Stimulated activated CD4-positive, alpha-beta T cell treated with anti-CD3 and anti-CD28 coated beads, Interleukin-1b, Interleukin-23, amount 100 ng/mL, for 4 hours (primary cell): ENCODE measurements around the gene MAP6.

Experiments used
- DNase-seq, 2 donors: peaks; one replicate each; pipeline ENCODE4 v3.0.0-alpha.2; 2020; ENCODE audit warnings: low read depth in 2 of 2

Gene MAP6

DNA sequence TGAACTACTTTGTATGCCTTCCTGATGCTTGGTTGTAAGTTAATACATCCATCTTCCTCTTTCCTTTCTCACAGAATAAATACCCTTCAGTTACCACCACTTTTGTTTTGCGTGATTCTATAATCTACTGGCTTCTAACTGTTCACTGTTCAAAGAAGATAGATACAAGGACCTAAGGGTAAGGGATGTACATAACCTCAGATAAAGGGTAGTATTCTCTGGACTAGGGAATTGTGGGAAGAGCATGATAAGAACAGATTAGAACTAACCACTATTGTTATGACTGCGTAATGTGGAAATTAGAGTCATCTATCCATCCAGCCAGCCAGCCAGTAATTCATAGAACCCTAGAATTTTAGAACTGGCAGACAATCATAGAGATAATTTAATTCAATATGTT lies 36.4 kb downstream of the MAP6 start:
- no peak for DNase-seq

DNA sequence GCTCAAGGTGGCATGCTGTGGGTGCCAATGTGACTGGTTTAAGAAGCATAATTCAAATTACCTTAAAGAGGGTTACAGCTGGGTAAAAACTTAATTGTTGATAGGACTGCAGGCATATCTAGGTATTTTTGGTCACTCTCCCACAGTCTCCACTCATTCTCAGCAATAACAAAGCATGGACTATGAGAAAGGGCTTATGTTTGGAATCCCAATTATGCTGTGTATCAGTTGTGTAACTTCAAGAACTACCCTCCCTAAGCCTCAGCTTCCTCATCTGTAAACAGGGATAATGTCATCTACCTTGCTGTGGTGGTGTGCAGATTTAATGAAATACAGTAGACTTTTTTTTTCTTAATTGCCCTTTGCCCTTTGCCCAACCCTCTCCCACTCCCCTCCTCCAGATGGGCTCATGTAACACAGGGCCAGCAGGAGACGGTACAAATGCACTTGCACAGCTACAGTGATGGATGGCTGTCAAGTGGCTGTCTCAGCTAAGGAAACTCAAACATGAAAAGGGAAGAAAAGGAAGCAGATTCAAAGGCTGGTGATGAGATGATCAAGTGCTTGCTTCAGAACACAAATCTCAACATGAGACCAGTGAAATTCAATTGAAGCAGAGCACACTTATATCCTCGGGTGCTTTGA lies 37.6 kb downstream of the MAP6 start:
- DNase-seq, result no peak

DNA sequence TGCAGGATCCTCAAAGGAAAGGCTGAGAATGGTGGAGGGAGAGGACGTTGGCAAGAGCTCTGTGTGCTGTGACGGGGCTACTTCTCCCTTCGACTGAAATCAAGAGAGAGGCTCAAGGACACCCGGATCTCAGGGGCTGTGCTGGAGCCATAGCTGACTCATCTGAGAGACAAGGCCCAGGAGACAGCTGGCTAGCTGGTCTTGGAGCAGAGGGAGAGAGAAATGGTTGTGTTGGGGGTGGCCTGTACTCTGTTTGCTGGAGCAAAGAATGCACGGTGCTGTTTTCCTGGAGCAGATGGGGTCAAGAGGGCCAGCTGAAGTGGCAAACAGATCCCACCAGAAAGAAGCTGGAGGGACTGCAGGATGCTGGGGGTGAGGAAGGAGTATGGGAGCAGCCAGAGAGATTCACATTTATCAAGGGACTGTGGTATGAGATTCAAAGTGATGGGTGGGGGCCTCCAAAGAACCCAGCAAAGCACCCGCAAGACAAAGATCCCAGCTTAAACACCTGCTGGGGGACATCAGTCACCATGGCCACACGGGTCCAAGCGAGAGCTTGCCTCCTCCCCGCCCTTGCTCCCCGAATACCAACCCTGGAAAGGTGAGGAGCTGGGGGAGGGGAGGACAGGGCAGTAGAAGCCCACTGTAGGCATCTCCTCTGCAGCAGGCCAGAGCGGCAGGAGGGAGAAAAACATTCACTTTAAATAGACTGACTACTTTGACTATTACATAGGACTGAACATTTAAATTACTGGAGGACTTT lies 40.8 kb downstream of the MAP6 start:
- no peak for DNase-seq

GRCh38 chr11:75626889-75627529 lies 41.8 kb downstream of the MAP6 start:
- DNase-seq, result no peak

DNA sequence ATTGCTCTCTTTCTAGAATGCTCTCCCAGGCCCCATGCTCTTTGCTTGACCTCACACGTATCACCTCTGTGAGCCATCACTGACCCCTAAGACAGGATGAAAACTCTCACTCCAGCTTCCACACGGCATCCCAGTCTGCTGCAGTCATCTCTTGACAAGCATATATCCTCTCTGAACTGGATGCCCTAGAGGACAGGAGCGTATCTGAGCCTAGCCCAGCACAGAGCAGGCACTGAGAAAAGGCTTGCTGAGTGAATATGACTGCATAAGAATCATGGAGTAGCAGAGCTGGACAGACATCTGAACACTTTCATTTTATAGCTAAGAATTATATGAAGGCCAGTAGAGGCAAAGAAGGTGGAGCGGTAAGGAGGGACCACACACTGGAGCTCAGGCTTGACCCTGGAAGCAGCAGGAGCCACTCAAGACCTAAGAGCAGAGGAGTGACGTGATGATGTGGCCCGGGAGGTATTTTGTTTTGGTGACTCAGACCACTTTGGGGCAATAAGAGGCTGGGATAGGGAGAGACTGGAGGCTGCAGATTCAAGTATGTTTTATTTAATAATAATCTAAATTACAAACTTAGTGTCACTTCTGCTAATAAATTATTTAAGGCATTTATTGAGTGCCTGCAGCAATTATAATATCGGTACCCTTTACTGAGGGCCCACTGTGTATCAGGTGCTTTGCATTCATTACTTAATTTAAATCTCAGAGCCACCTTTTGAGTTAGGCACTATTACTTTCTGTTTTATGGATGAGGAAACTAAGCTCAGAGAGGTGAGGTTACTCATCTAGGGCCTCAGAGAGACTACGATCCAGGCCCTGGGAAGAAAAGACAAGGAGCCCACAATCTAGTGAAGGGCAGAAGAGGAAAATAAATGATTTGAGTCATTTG lies 42.6 kb downstream of the MAP6 start:
- DNase-seq, result no peak

DNA sequence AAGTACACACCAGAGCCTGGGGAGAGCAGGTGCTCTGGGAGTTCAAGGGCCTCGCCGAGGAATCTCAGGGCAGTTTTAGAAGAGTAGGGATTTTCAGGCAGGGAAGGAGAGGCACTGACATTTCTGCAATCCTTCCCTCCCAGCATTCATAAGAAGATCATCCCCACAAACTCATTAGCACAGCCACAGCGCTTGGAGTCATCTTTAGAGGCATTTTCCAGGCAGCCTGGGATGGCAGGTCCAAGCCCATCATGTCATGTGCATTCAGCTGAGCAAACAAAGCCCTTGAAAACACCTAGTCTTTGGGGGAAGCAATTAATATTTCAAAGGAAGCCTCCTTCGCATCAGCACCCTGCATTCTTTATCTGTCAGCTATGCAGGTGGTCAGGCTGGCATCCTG lies 43.8 kb downstream of the MAP6 start:
- no peak for DNase-seq

DNA sequence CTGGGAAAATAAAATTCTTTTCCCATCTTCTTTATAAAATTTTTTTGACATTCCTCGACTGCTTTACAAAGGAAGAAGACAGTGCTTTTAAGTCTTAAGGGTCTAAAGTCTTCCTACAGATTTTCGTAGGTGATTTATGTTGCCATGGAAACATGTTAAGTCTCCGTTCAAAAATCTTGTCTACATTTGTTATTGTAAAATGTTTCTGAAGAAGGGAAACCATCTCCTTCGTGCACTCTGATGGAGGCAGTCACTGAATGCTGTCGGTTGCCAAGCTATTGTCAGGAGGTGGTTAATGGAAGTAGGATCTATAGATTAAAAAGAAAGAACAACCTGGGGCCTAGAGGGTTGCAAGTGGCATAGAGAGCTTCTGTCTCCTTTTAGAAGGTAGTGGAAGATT lies 52.6 kb downstream of the MAP6 start:
- no peak for DNase-seq

GRCh38 chr11:75615751-75616150 lies 53.1 kb downstream of the MAP6 start:
- no peak for DNase-seq

DNA sequence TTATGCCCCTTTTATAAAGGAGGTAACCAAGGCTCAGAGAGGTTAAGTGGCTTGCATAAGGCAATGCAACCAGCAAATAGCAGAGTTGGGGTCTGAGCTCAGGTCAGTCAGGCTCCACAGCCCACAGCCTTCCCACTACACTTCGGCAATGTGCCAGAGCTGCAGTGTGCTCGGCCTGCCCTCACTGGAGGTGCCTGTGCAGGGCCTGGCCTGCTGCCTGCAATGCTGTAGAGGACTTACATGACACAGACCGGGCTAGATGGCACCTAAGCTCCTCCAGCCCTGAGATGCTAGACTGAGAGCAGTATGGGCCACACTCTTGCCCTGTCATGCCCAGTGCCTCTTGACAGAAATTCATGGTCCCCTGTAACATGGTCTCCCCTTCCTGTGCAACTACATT lies 57.0 kb downstream of the MAP6 start:
- DNase-seq, result no peak

- DNase-seq, result no peak
These were observed 62.7 kb downstream of the MAP6 start for GRCh38 chr11:75606099-75606498.

- DNase-seq, result no peak
These were observed 64.8 kb downstream of the MAP6 start for GRCh38 chr11:75603791-75604736.

GRCh38 chr11:75602951-75603350 lies 65.9 kb downstream of the MAP6 start:
- DNase-seq, result no peak

GRCh38 chr11:75601494-75601893 lies 67.3 kb downstream of the MAP6 start:
- DNase-seq, result no peak

DNA sequence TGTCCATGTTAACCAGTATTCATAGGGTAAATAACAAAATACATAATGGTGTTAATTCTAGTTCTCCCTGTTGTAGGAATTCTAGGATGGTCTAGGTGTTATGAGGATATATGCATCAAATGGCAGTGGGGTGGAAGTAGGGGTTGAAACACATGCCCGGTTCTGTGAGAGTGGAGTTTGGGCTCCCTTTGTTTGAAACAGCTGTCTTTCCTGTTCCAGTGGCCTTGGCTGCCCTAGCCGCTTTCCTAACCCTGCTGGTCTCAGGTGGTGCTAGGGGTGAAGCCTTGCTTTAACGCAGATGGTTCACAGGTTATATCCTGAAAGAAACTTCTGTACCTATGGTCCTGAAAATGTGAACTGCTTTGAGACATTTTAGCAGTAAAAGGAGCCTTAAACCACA lies 68.5 kb downstream of the MAP6 start:
- DNase-seq, result no peak

DNA sequence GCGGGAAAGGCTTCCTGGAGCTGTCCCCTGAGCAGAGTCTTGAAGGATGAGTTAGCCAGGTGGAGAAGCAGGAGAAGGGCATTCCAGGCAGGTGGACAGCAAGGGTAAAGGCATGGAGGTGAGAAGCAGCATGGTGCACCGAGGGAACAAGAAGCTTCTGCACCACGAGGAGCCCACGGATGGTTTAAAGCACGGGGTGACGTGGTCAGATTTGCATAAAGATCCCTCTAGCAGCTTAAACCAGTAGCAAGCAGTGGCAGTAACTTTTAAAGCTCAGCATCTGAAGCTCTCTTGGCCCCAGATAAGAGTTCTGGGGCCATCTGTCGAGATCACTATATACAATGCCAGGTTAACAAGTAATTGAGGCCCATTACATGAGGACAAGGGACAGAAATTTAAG lies 69.9 kb downstream of the MAP6 start:
- no peak for DNase-seq

DNA sequence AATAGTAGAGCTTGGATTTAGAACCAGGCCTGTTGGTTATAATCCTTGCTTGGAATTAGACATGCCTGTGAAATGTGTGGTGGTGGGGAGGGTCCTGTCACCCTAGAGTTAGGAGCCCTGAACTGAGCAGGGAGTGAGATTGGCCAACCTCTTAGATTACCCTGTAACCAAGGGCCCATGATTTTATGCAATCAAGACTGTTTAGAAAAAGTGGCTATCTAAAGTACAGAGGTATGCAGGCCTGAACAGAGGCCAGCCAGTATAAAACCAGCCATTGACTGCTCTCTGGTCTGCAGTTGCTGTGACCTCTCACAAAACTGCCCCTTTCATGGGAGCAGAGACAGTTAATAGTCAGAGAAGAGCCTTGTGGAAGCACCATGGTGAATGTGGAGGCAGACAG lies 70.6 kb downstream of the MAP6 start:
- no peak for DNase-seq

DNA sequence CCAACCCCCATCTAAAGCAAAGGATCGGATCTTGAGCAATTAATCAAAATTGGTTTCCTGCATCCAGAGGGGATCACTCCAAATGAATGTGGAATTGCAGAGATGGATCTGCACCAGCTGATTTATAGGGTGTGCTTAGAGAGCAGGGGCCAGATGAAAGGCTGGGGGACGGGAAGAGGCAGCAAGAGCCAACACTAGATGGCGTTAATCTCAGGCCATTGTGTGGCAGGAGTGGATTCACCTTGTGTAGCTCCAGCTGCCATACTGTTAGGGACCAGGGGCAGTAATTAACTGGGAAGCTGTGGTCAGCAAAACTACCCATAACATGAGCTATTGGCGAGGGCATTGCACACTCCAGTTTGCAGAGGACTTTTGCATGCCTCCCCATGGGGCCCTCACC lies 71.2 kb downstream of the MAP6 start:
- DNase-seq, result no peak

DNA sequence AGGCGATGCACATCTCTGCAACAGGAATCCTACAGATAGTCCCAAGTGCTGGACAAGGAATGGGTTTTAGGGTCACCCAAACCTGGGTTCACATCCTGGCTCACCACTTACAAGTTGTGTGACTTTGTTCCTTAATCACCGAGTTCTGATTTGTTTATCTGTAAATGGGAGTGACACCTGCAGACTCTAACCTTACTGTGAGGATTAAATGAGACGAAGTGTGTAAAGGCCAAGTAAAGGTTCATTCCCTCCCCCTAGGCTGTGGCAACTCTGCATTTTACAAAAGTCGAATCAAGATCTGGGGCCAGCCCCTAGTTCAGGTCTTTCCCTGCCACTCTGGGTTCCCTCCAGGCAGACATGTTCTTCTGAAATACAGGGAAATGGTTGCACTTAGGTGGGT lies 71.9 kb downstream of the MAP6 start:
- DNase-seq, result no peak

DNA sequence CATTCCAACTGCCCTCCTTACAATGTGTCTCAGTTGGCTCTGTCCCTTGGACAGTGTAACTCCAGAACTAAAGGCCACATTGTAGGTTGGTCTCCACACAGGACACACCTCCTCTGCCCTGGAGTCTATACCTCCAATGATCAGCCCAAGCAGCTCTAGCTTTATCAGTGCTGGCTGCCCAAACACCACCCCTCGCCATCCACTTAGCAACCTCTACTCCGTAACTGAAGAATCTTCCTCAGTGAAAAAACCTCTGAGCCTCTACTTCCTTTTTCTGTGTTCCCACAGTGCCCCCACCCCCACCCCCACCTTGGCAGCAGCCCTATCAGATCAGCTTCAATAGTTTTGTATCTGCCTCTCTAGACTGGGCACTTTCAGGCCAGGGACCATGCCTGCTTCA lies 73.4 kb downstream of the MAP6 start:
- no peak for DNase-seq

- no peak for DNase-seq
These were observed 74.6 kb downstream of the MAP6 start for GRCh38 chr11:75594211-75594610.

GRCh38 chr11:75593286-75593915 lies 75.4 kb downstream of the MAP6 start:
- no peak for DNase-seq
